GM10248 (cell line): ENCODE data around the gene BMAL1.
"Not testable (repeated sequence)": the region's sequence is repeated elsewhere in the genome, so short reads cannot be mapped to it uniquely, and the experiment has no call there.

ENCODE experiments used
- CTCF ChIA-PET: fragments of 300-600 bp; sonication (Branson Sonifier 250); formaldehyde crosslinking; extraction: SDS; loops from one replicate; lab custom pipeline; 2021; ENCODE audit warnings: antibody characterized with exemption; lab: Yijun Ruan, JAX
- POLR2A ChIA-PET: fragments of 350-650 bp; sonication (Branson Sonifier 250); formaldehyde crosslinking; extraction: SDS; loops from one replicate; lab custom pipeline; 2020; ENCODE audit warnings: antibody characterized with exemption; lab: Yijun Ruan, JAX
- DNase-seq: peaks from one replicate; pipeline ENCODE4 v3.0.0; 2012; ENCODE audit errors: extremely low spot score
- TF ChIP-seq, protein P1 (sequence below): IDR thresholded peaks from 2 replicates; pipeline ENCODE4 v1.5.1; 2012; ENCODE audit warnings: mild to moderate bottlenecking, low read depth; ENCODE audit errors: extremely low read depth, missing control alignments, control extremely low read depth

Gene BMAL1

DNA sequence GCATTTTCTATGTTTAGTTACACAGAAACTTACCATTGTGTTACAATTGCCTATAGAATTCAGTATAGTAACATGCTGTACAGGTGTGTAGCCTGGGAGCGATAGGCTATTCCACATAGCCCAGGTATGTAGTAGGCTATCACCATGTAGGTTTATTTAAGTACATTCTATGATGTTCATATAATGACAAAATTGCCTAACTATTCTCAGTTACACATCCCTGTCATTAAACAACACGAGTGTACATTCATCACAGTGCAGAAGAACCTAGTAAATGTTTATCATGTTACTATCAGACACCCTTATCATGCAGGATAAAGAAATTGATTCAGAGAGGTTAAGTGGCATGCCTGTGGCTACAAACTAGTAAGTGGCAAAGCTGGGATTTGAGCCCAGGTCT is 28.4 kb upstream of the BMAL1 start:
- ChIA-PET POLR2A (no interaction called here), CTCF (interaction anchor here (2.4 to 7.2 kb wide), 2 partner anchors 86 to 95 kb away, joined by 11 to 40 read pairs; no protein-coding TSS in a partner anchor)
- TF ChIP-seq, protein P1, sequence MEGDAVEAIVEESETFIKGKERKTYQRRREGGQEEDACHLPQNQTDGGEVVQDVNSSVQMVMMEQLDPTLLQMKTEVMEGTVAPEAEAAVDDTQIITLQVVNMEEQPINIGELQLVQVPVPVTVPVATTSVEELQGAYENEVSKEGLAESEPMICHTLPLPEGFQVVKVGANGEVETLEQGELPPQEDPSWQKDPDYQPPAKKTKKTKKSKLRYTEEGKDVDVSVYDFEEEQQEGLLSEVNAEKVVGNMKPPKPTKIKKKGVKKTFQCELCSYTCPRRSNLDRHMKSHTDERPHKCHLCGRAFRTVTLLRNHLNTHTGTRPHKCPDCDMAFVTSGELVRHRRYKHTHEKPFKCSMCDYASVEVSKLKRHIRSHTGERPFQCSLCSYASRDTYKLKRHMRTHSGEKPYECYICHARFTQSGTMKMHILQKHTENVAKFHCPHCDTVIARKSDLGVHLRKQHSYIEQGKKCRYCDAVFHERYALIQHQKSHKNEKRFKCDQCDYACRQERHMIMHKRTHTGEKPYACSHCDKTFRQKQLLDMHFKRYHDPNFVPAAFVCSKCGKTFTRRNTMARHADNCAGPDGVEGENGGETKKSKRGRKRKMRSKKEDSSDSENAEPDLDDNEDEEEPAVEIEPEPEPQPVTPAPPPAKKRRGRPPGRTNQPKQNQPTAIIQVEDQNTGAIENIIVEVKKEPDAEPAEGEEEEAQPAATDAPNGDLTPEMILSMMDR, result no peak
- no peak for DNase-seq

DNA sequence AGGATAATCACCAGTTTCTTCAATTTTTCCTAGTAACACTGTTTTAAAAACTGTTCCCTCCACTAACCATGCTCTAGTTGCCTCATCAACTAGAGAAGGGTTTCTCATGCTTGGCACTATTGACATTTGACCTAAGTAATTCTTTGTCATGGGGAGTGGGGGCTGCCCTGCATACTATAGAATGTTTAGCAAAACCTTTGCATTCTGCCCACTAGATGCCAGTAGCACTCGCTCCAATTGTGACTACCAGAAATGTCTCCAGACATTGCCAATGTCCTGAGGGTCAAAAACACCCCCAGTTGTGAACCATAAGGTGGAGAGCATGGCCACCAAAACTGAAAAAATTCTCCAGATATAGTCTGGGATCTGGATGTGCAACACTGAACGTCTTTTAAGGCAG is 27.6 kb upstream of the BMAL1 start:
- POLR2A ChIA-PET, result no interaction called here
- CTCF ChIA-PET, result interaction anchor here (1.0 to 7.2 kb wide), 8 partner anchors 13 to 100 kb away, joined by 3 to 40 read pairs (median 4); no protein-coding TSS in a partner anchor
- TF ChIP-seq, protein P1, result peak; percentile 29
- no peak for DNase-seq

DNA sequence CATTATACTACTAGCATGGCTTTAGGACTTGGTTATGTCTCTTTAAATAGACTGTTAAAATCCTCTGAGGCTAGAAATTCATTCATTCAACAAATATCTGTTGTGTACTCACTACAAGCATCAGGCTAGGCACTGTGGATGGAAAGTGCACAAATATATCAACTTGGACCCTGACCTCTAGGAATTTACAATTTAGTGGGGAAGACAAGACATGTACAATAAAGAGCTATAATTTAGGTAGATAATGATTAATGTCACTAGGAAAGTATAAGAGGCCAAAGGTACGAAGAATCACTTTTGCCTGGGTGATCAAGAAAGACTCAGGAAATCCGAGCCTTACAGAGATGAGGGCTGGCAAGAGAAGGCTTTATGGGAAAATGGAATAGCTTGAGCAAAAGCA is 25.6 kb upstream of the BMAL1 start:
- DNase-seq, result no peak
- POLR2A ChIA-PET, result no interaction called here
- TF ChIP-seq, protein P1, result no peak
- CTCF ChIA-PET, result interaction anchor here (0.9 to 7.2 kb wide), 7 partner anchors 9 to 133 kb away, joined by 3 to 40 read pairs (median 5); no protein-coding TSS in a partner anchor

DNA sequence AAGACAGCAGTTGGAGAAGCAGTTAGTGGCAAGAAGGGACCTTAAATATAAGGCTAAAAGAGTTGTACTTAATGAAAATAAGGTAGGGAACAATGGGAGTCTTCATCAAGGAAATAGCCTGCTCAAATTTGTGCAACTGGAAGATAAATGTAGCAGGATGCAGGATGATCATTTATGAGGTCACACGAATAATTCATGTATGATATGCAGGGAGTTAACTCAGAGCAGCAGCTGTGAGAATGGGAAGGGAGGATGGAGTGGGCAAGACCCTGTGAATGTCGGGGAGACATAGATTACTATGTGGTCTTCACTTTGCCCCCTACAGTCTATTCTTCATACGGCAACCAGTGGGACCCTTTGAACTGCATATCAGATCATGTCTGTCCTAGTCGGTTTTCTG is 25.2 kb upstream of the BMAL1 start:
- ChIA-PET CTCF (interaction anchor here (0.9 to 7.2 kb wide), 6 partner anchors 9 to 133 kb away, joined by 3 to 40 read pairs (median 5); no protein-coding TSS in a partner anchor), POLR2A (no interaction called here)
- TF ChIP-seq, protein P1, result no peak
- no peak for DNase-seq

DNA sequence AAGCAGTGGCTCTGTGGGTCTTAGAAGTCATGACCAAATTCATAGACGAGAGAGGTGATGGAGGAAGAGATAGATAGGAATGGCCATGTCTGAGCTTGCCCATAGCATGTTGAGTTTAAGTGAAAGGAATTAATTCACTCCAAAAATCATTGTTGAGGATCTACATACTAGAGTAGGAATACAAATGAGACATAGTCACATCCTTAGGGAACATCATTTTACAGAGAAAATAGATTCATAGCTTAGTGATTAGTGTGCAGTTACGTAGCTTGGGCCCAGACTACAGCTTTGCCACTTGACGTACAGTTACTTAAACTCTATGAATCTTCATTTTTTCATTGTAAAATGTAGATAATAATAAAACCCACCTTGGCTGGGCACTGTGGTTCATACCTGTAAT is 21.4 kb upstream of the BMAL1 start:
- CTCF ChIA-PET, result interaction anchor here (0.8 to 2.6 kb wide), 8 partner anchors 8 to 292 kb away, joined by 3 to 10 read pairs (median 4); no protein-coding TSS in a partner anchor
- no peak for DNase-seq
- TF ChIP-seq, protein P1, result no peak
- POLR2A ChIA-PET, result no interaction called here

DNA sequence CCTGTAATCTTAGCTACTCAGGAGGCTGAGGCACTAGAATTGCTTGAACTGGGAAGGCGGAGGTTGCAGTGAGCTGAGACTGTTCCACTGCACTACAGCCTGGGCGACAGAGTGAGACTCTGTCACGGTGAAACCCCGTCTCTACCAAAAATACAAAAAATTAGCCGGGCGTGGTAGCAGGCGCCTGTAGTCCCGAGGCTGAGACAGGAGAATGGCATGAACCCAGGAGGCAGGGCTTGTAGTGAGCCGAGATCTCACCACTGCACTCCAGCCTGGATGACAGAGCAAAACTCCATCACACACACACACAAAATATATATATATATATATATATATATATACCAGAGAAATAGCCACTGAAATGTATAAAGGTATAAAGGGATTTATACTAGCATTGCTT is 19.5 kb upstream of the BMAL1 start:
- CTCF ChIA-PET, result interaction anchor here (1.2 to 1.8 kb wide), 2 partner anchors 14 to 77 kb away, joined by 3 to 10 read pairs; no protein-coding TSS in a partner anchor
- DNase-seq, POLR2A ChIA-PET: not testable (repeated sequence)

DNA sequence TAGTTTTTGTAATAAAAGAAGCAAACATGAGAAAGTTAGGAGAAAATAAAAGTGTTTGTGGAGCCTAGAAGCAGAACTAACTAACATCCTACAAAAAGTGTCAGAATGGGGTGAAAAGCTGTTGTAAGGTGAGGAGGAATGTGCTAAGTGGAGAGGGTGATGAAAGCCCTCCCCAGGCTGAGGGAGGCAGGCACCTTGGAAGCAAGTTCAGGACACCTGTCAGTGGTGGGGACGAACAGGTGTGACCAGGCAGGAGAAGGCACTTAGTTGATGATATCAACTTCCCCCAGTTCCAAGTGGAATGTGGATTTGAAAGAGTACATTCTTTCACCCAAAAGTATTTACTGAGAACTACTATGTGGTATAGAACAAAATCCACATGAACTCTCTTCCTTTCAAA is 18.7 kb upstream of the BMAL1 start:
- TF ChIP-seq, protein P1, result no peak
- DNase-seq, result no peak
- ChIA-PET CTCF (interaction anchor here (1.3 kb wide), 1 partner anchor 49 kb away, joined by 3 read pairs; no protein-coding TSS in a partner anchor), POLR2A (no interaction called here)
